Activated CD8-positive, alpha-beta memory T cell treated with anti-CD3 and anti-CD28 coated beads for 36 hours (primary cell): ENCODE data around the gene ARHGEF4. TPM values are rescaled to one million over a fixed set of nuclear protein-coding genes. Genes with fewer than 3 reads are reported as not detected.
"Not testable (repeated sequence)": the region's sequence is repeated elsewhere in the genome, so short reads cannot be mapped to it uniquely, and the experiment has no call there.

Experiments used
- CTCF ChIA-PET: fragments of 350-600 bp; sonication (Branson Sonifier 250); formaldehyde crosslinking; loops from one replicate; lab custom pipeline; 2021; ENCODE audit warnings: antibody characterized with exemption; lab: Charles Lee
- POLR2A ChIA-PET: fragments of 350-600 bp; sonication (Branson Sonifier 250); formaldehyde crosslinking; loops from one replicate; lab custom pipeline; 2021; ENCODE audit warnings: antibody characterized with exemption; lab: Charles Lee
- total RNA-seq, 2 experiments: library from RNA; stranded (reverse); gene quantifications; one replicate each; pipeline ENCODE4 v1.2.3, GENCODE V29; 2021

Gene ARHGEF4
- total RNA-seq, 2 experiments from 2014 or later: 0.63 to 0.80 TPM

DNA sequence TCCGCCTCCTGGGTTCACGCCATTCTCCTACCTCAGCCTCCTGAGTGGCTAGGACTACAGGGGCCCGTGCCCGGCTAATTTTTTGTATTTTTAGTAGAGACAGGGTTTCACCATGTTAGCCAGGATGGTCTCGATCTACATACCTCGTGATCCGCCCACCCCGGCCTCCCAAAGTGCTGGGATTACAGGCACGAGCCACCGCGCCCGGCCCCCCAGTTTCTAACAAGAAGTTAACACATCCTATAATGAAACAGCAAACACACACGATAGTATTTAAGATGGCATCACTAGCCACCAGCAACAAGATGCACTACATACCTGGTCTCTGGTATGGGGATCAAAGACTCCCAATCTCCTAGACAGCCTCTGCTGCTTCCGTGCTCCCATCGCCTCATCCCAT is 238.9 kb downstream of the ARHGEF4 start:
- POLR2A ChIA-PET: not testable (repeated sequence)

GRCh38 chr2:131076707-131077106 is 240.0 kb downstream of the ARHGEF4 start:
- ChIA-PET POLR2A (no interaction called here), CTCF (interaction anchor here (1.3 kb wide), 1 partner anchor 15 kb away, joined by 3 read pairs; no protein-coding TSS in a partner anchor)

More for the DNA sequence above, 238.9 kb downstream of the ARHGEF4 start:
- CTCF ChIA-PET: interaction anchor here (1.3 kb wide), 1 partner anchor 14 kb away, joined by 3 read pairs; no protein-coding TSS in a partner anchor

- ChIA-PET POLR2A (no interaction called here), CTCF (interaction anchor here (1.3 kb wide), 1 partner anchor 16 kb away, joined by 3 read pairs; no protein-coding TSS in a partner anchor)
These were observed 240.6 kb downstream of the ARHGEF4 start for GRCh38 chr2:131077182-131077846.

GRCh38 chr2:131077966-131078365 is 241.3 kb downstream of the ARHGEF4 start:
- ChIA-PET CTCF (no interaction called here), POLR2A (no interaction called here)

- CTCF ChIA-PET, POLR2A ChIA-PET: not testable (repeated sequence)
These were observed 243.2 kb downstream of the ARHGEF4 start for GRCh38 chr2:131079931-131080330.

- POLR2A ChIA-PET: no interaction called here
These were observed 244.5 kb downstream of the ARHGEF4 start for GRCh38 chr2:131081190-131081589.

DNA sequence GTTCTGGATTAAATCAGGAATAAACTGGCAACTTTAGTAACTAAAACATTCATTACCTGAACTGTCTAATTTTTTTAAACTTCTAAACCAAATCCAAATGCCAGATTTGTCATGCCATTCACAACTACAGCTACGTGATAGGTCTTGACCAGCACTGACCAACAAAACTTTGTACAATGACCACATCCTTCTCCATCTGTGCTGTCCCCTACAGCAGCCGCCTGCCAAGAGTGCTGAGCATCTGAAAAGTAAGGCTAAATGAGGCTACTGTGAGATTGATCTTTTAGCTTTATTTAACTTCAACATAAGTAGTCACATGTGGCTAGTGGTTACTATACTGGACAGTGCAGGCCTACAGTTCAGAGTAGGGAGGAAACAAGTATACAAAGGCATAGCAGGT is 248.9 kb downstream of the ARHGEF4 start:
- ChIA-PET CTCF (no interaction called here), POLR2A (no interaction called here)

More at GRCh38 chr2:131081190-131081589, 244.5 kb downstream of the ARHGEF4 start:
- CTCF ChIA-PET: interaction anchor here (0.9 kb wide), 1 partner anchor 10 kb away, joined by 4 read pairs; no protein-coding TSS in a partner anchor

DNA sequence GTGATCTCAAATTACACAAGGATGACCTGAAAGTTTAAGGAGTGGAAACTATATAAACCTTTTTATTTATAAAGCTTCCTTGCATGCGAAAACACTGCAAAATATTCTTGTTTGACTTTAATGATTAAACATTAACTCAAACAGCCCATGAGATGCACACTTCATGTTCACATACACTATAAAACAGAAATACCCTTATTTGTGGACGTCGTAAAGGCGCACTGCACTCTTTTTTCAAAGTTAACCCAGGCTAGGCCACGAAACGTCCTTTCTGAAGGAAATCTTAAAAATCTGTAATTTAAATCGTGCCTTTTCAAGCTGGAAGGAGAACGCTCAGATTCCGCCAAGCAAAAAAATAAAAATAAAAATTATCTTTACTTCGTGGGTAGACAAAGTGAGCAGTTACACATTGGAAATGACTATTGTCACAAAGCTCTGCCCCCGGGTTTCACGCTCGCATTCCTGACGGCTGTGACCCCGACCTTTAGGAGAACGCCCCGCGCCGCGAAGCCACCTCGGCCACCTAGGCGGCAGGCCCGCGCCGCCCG is 255.8 kb downstream of the ARHGEF4 start:
- ChIA-PET POLR2A (interaction anchor here (0.7 to 2.5 kb wide), 2 partner anchors 13 to 51 kb away, joined by 3 to 15 read pairs; partner anchors contain the start of gene PLEKHB2), CTCF (interaction anchor here (1.6 to 2.5 kb wide), 2 partner anchors 12 to 62 kb away, joined by 8 to 11 read pairs; partner anchors contain the start of gene PLEKHB2)

GRCh38 chr2:131093006-131093695 is 256.4 kb downstream of the ARHGEF4 start, which contains the start of gene FAM168B:
FAM168B (minus strand) TSS chr2:131093460; CDS start chr2:131082646, 10,814 bp downstream.
- ChIA-PET POLR2A (interaction anchor here (0.6 to 2.5 kb wide), 7 partner anchors 10 to 590 kb away, joined by 3 to 15 read pairs (median 4); partner anchors contain the start of gene PLEKHB2), CTCF (interaction anchor here (1.6 to 2.5 kb wide), 2 partner anchors 11 to 61 kb away, joined by 8 to 11 read pairs; partner anchors contain the start of gene PLEKHB2)

GRCh38 chr2:131093696-131094462 is 257.2 kb downstream of the ARHGEF4 start:
- ChIA-PET POLR2A (interaction anchor here (0.6 to 2.5 kb wide), 7 partner anchors 9 to 589 kb away, joined by 3 to 15 read pairs (median 4); partner anchors contain the start of gene PLEKHB2), CTCF (interaction anchor here (1.6 to 2.5 kb wide), 2 partner anchors 11 to 61 kb away, joined by 8 to 11 read pairs; partner anchors contain the start of gene PLEKHB2)

DNA sequence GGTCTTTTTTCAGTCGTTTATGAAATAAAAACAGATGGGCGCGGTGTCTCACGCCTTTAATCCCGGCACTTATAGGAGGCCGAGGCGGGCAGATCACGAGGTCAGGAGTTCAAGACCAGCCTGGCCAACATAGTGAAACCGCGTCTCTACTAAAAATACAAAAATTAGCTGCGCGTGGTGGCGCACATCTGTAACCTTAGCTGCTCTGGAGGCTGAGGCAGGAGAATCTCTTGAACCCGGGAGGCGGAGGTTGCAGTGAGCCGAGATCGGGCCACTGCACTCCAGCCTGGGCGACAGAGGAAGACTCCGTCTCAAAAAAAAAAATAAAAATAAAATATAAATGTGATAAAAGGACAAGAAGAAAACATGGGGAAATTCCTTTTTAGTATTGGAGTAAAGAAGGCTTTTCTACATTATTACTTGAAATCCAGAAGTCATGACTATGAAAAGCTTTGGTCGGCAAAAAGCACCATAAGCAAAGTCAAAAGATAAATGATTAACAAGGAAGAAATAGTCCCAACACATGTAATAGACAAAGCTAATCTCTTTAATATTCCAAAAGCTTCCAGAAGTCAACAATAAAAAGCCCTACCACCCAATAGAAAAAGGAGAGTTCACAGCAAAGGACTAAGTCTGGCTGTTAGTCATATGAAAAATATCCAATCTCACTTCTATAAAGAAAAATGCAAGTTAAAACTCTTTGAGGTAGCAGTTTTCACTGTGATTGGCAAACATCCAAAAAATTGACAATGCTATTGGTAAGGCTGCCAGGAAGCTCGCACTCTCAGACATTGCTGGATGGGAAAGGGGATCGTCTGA is 258.0 kb downstream of the ARHGEF4 start:
- CTCF ChIA-PET: interaction anchor here (2.5 kb wide), 1 partner anchor 10 kb away, joined by 11 read pairs; the partner anchor contains the start of gene PLEKHB2
- POLR2A ChIA-PET: interaction anchor here (0.9 to 2.5 kb wide), 2 partner anchors 10 kb away, joined by 5 to 15 read pairs; partner anchors contain the start of gene PLEKHB2

Other genes starting within 250 kb of the ARHGEF4 start
- gene CFC1, start 237.3 kb upstream of the ARHGEF4 start, total RNA-seq: not detected
- gene POTEJ, start 225.5 kb upstream of the ARHGEF4 start, total RNA-seq: not detected
- gene GPR148, start 107.8 kb upstream of the ARHGEF4 start, total RNA-seq: not detected
- gene AMER3, start 81.4 kb upstream of the ARHGEF4 start, total RNA-seq: not detected